H1 (cell line): ENCODE measurements around the gene BPHL. TPM values are rescaled to one million over a fixed set of nuclear protein-coding genes. Genes with fewer than 3 reads are reported as not detected.

Source experiments
- CTCF ChIA-PET: fragments of 300-600 bp; sonication (Branson Sonifier 250); formaldehyde crosslinking; loops from one replicate; lab custom pipeline; 2021; ENCODE audit not compliant: partially characterized antibody; lab: Charles Lee
- POLR2A ChIA-PET: fragments of 300-600 bp; sonication (Branson Sonifier 250); formaldehyde crosslinking; loops from one replicate; lab custom pipeline; 2021; ENCODE audit warnings: inconsistent platforms; ENCODE audit not compliant: partially characterized antibody; lab: Charles Lee
- DNase-seq, 2 experiments: peaks; one replicate each; pipeline versions ENCODE4 v3.0.0 to v3.0.0-alpha.2; 2010 to 2022; ENCODE audit warnings: low spot score in 2 of 2, low read depth in 1 of 2, mixed read lengths in 1 of 2
- FAIRE-seq: peaks from 2 replicates; lab custom pipeline; 2011; peaks lifted over from hg19 to GRCh38; lab: Jason Lieb, UNC
- H2AFZ ChIP-seq: 2 replicates; pipeline ENCODE4 v1.8.1; 2012; ENCODE audit warnings: low read length, inconsistent platforms
- H2AK5ac ChIP-seq: 2 replicates; pipeline ENCODE4 v1.6.1; 2013; ENCODE audit warnings: low read depth, low read length
- H2BK120ac ChIP-seq: replicated peaks from 2 replicates; pipeline ENCODE3; 2013; ENCODE audit warnings: low read depth, low read length, inconsistent platforms
- H2BK12ac ChIP-seq: 2 replicates; pipeline ENCODE4 v1.6.1; 2013; ENCODE audit warnings: low read depth, low read length
- H2BK15ac ChIP-seq: 2 replicates; pipeline ENCODE4 v1.6.1; 2013; ENCODE audit warnings: low read length
- H2BK20ac ChIP-seq: 2 replicates; pipeline ENCODE4 v1.6.1; 2013; ENCODE audit warnings: low read length
- H2BK5ac ChIP-seq: 2 replicates; pipeline ENCODE4 v1.6.1; 2013; ENCODE audit warnings: low read depth, low read length
- H3K14ac ChIP-seq: 2 replicates; pipeline ENCODE4 v1.6.1; 2013; ENCODE audit warnings: inconsistent platforms; ENCODE audit not compliant: insufficient read length
- H3K18ac ChIP-seq: 2 replicates; pipeline ENCODE4 v1.6.1; 2013; ENCODE audit warnings: low read length; ENCODE audit errors: extremely low read depth
- H3K23ac ChIP-seq: 2 replicates; pipeline ENCODE4 v1.6.1; 2013; ENCODE audit warnings: inconsistent platforms; ENCODE audit not compliant: insufficient read length
- H3K23me2 ChIP-seq: 2 replicates; pipeline ENCODE4 v1.6.1; 2013; ENCODE audit warnings: low read depth, low read length
- H3K27ac ChIP-seq: 2 replicates; pipeline ENCODE4 v1.6.1; 2011; ENCODE audit warnings: low read depth, low read length, inconsistent platforms
- H3K27me3 ChIP-seq, 4 experiments: replicated peaks in 1 of 4; 1 replicate in 1 of 4; 2 replicates in 3 of 4; pipeline versions ENCODE4 v1.6.1 to v1.8.1; 2011 to 2013; ENCODE audit warnings: low read length in 3 of 4, mild to moderate bottlenecking in 3 of 4, inconsistent platforms in 2 of 4, mixed read lengths in 2 of 4, moderate library complexity in 1 of 4; ENCODE audit not compliant: control insufficient read depth in 3 of 4, insufficient read depth in 3 of 4; ENCODE audit errors: extremely low read depth in 1 of 4
- H3K36me3 ChIP-seq, 4 experiments: 2 replicates each; pipeline versions ENCODE4 v1.6.1 to v1.8.1; 2011 to 2013; ENCODE audit warnings: mild to moderate bottlenecking in 4 of 4, low read length in 3 of 4, moderate library complexity in 2 of 4, control low read depth in 1 of 4, inconsistent platforms in 1 of 4; ENCODE audit not compliant: insufficient read depth in 4 of 4, control insufficient read depth in 2 of 4
- H3K4ac ChIP-seq: replicated peaks from 2 replicates; pipeline ENCODE3; 2013; ENCODE audit warnings: low read length, low read depth, mixed read lengths, inconsistent platforms; ENCODE audit not compliant: insufficient read length
- H3K4me1 ChIP-seq, 4 experiments: replicated peaks in 1 of 4; 1 replicate in 1 of 4; 2 replicates in 3 of 4; pipeline versions ENCODE4 v1.6.1 to v1.8.1; 2011 to 2013; ENCODE audit warnings: low read length in 3 of 4, inconsistent platforms in 2 of 4, mixed read lengths in 1 of 4; ENCODE audit not compliant: insufficient read depth in 4 of 4, control insufficient read depth in 3 of 4
- H3K4me2 ChIP-seq, 2 experiments: 2 replicates each; pipeline versions ENCODE4 v1.6.1 to v1.8.1; 2011 to 2013; ENCODE audit warnings: low read depth in 2 of 2, low read length in 2 of 2, control low read depth in 1 of 2, inconsistent platforms in 1 of 2, mild to moderate bottlenecking in 1 of 2; ENCODE audit not compliant: insufficient read depth in 1 of 2
- H3K4me3 ChIP-seq, 4 experiments: fragments of 200-600, 300-600 bp in 1 of 4; sonication (generic), shearing (Covaris generic), sonication (Bioruptor Twin) in 1 of 4; 2 replicates each; pipeline versions ENCODE4 v1.5.1 to v1.8.1; 2011 to 2016; ENCODE audit warnings: low read length in 4 of 4, low read depth in 3 of 4, control low read depth in 2 of 4, inconsistent platforms in 2 of 4, mild to moderate bottlenecking in 2 of 4, mixed read lengths in 1 of 4, moderate library complexity in 1 of 4; ENCODE audit not compliant: insufficient read depth in 2 of 4; ENCODE audit errors: extremely low read depth in 1 of 4
- H3K56ac ChIP-seq: replicated peaks from 2 replicates; pipeline ENCODE3; 2013; ENCODE audit warnings: low read depth, mild to moderate bottlenecking, mixed read lengths, low read length, inconsistent platforms; ENCODE audit not compliant: insufficient read length
- H3K79me1 ChIP-seq: 2 replicates; pipeline ENCODE4 v1.6.1; 2013; ENCODE audit warnings: low read depth, low read length, control low read depth
- H3K79me2 ChIP-seq, 2 experiments: 2 replicates each; pipeline versions ENCODE4 v1.6.1 to v1.8.1; 2012 to 2013; ENCODE audit warnings: low read length in 2 of 2, mild to moderate bottlenecking in 2 of 2, inconsistent platforms in 1 of 2; ENCODE audit not compliant: insufficient read depth in 2 of 2, control insufficient read depth in 1 of 2
- H3K9ac ChIP-seq, 4 experiments: replicated peaks in 1 of 4; 1 replicate in 1 of 4; 2 replicates in 3 of 4; pipeline versions ENCODE4 v1.6.1 to v1.8.1; 2011 to 2013; ENCODE audit warnings: low read depth in 3 of 4, low read length in 3 of 4, control low read depth in 2 of 4, mild to moderate bottlenecking in 2 of 4, moderate library complexity in 2 of 4, inconsistent platforms in 1 of 4; ENCODE audit errors: extremely low read depth in 1 of 4
- H3K9me3 ChIP-seq, 2 experiments: 2 replicates each; pipeline versions ENCODE4 v1.6.1 to v1.8.1; 2012 to 2013; ENCODE audit warnings: mild to moderate bottlenecking in 2 of 2, moderate library complexity in 2 of 2, control low read depth in 1 of 2, inconsistent platforms in 1 of 2, low read depth in 1 of 2, low read length in 1 of 2, mixed read lengths in 1 of 2; ENCODE audit not compliant: insufficient read depth in 2 of 2
- H4K20me1 ChIP-seq, 2 experiments: replicated peaks in 1 of 2; 2 replicates each; pipeline versions ENCODE3 to v1.8.1; 2011 to 2013; ENCODE audit warnings: inconsistent platforms in 2 of 2, low read length in 2 of 2, mild to moderate bottlenecking in 1 of 2; ENCODE audit not compliant: insufficient read depth in 2 of 2, control insufficient read depth in 1 of 2
- H4K5ac ChIP-seq: 2 replicates; pipeline ENCODE4 v1.6.1; 2013; ENCODE audit warnings: low read length, low read depth, mixed read lengths, inconsistent platforms; ENCODE audit not compliant: insufficient read length
- H4K8ac ChIP-seq: 2 replicates; pipeline ENCODE4 v1.8.0; 2013; ENCODE audit warnings: mild to moderate bottlenecking, moderate library complexity, low read length, inconsistent platforms; ENCODE audit not compliant: insufficient read depth; ENCODE audit errors: extremely low read depth
- H4K91ac ChIP-seq: replicated peaks from 2 replicates; pipeline ENCODE3; 2013; ENCODE audit warnings: low read length, mixed read lengths, inconsistent platforms; ENCODE audit not compliant: insufficient read length
- CHD1 ChIP-seq: IDR thresholded peaks from 2 replicates; pipeline ENCODE4 v1.6.1; 2012; ENCODE audit warnings: low read depth, low read length, improper control_type of control experiment
- CREB1 ChIP-seq: IDR thresholded peaks from 2 replicates; pipeline ENCODE4 v1.6.1; 2012; ENCODE audit warnings: inconsistent platforms
- EGR1 ChIP-seq: IDR thresholded peaks from 2 replicates; pipeline ENCODE4 v1.6.1; 2011; ENCODE audit warnings: low read depth, low read length, borderline replicate concordance
- JUN ChIP-seq: IDR thresholded peaks from 2 replicates; pipeline ENCODE4 v1.6.1; 2011; ENCODE audit warnings: low read depth, mild to moderate bottlenecking, improper control_type of control experiment, low read length
- KDM1A ChIP-seq: fragments of 200-600, 300-600 bp; sonication (generic); IDR thresholded peaks from 2 replicates; pipeline ENCODE4 v1.7.1; 2016; ENCODE audit warnings: mild to moderate bottlenecking, low read length, borderline replicate concordance
- PHF8 ChIP-seq: fragments of 200-600 bp; sonication (generic); conservative IDR thresholded peaks from 2 replicates; pipeline ENCODE4 v1.7.1; 2012; ENCODE audit warnings: low read depth, mild to moderate bottlenecking, inconsistent platforms, low read length, moderate library complexity
- RFX5 ChIP-seq: IDR thresholded peaks from 2 replicates; pipeline ENCODE4 v1.6.1; 2011; ENCODE audit warnings: low read depth, low read length, improper control_type of control experiment, borderline replicate concordance
- RNF2 ChIP-seq: fragments of 200-900, 300-1000 bp; sonication (generic); IDR thresholded peaks from 2 replicates; pipeline ENCODE4 v1.7.1; 2016; ENCODE audit warnings: borderline replicate concordance, low read depth, mild to moderate bottlenecking, antibody characterized with exemption, low read length; ENCODE audit not compliant: poor library complexity, severe bottlenecking; ENCODE audit errors: missing control alignments
- SIN3A ChIP-seq, 2 experiments: IDR thresholded peaks in 1 of 2; conservative IDR thresholded peaks in 1 of 2; 2 replicates each; pipeline ENCODE4 v1.6.1; 2011 to 2012; ENCODE audit warnings: low read length in 2 of 2, improper control_type of control experiment in 1 of 2, low read depth in 1 of 2, mild to moderate bottlenecking in 1 of 2
- SIRT6 ChIP-seq: IDR thresholded peaks from one replicate; pipeline ENCODE4 v1.7.1; 2012; ENCODE audit warnings: low read length, inconsistent platforms
- TAF7 ChIP-seq: optimal IDR thresholded peaks from 2 replicates; pipeline ENCODE3; 2011; ENCODE audit warnings: low read depth, mild to moderate bottlenecking, inconsistent platforms, low read length, moderate library complexity, borderline replicate concordance
- TEAD4 ChIP-seq: IDR thresholded peaks from 2 replicates; pipeline ENCODE4 v1.6.1; 2012; ENCODE audit warnings: low read depth, low read length, inconsistent platforms, mixed read lengths
- USF2 ChIP-seq: IDR thresholded peaks from 2 replicates; pipeline ENCODE4 v1.6.1; 2011; ENCODE audit warnings: low read length, improper control_type of control experiment
- WGBS, 2 experiments: shearing (Covaris generic) in 1 of 2; methylation state at CpG; one replicate each; pipeline versions ENCODE4 v1.1.6 to v1.1.7; 2013 to 2015; ENCODE audit warnings: low lambda C conversion rate in 2 of 2, mixed read lengths in 2 of 2, inconsistent platforms in 1 of 2, low coverage in 1 of 2, missing lambda C conversion rate in 1 of 2; ENCODE audit not compliant: insufficient replicate concordance in 2 of 2, insufficient coverage in 1 of 2, insufficient read length in 1 of 2; ENCODE audit errors: extremely low coverage in 1 of 2, missing lambda C conversion rate in 1 of 2; 5-methylcytosine and 5-hydroxymethylcytosine counted together
- polyA plus RNA-seq, 7 experiments: library from polyadenylated mRNA; depleted of rRNA in 3 of 7; stranded (reverse) in 5 of 7; unstranded in 2 of 7; fragments of >200 nt in 5 of 7; fragments of 200-250 nt in 2 of 7; gene quantifications; 1 replicate in 5 of 7; 2 replicates in 1 of 7; 4 replicates in 1 of 7; pipeline versions ENCODE4 v1.2.1 to v1.2.3, GENCODE V29; 2011 to 2013; ENCODE audit warnings: missing spikeins in 2 of 7, mixed read lengths in 2 of 7
- total RNA-seq: library from RNA; stranded (reverse); fragmentation: NEBNext Ultra II Directional; extraction: Animal tissue kit (Norgen Biotek cat#: 25700); gene quantifications from 2 replicates; pipeline ENCODE4 v1.2.1, GENCODE V29; 2021

BPHL gene
- total and polyA plus RNA-seq, 2 of the 8 experiments (the other 6 are each of a cell fraction or from before 2014, with no cell fraction given) = 24.4 to 36.4 TPM

- Histone ChIP-seq H2AK5ac (no peak overlapping the region), H3K36me3 (peaks cover 13 to 61% (median 39%) of the 10 kb centered on the region in 4 experiments), H3K9me3 (no peaks in the 10 kb centered on the region), H3K4me1 (peaks cover 2 to 10% (median 3%) of the 10 kb centered on the region in 4 experiments; a peak in 6 of 7 replicates), H3K14ac (no peak overlapping the region), H4K20me1 (no peaks in the 10 kb centered on the region), H4K5ac (no peak overlapping the region), H2BK5ac (no peak overlapping the region), H3K23ac (no peak overlapping the region), H3K4ac (no peak overlapping the region), H2BK15ac (no peak overlapping the region), H2BK20ac (no peak overlapping the region), H3K56ac (no peak overlapping the region), H2AFZ (no peak overlapping the region), H2BK12ac (no peak overlapping the region), H3K9ac (no peak overlapping the region), H3K23me2 (0 out of 2 replicates have a peak, but pooled peaks cover 2% of the 10 kb centered on the region), H3K79me1 (peaks cover 3% of the 10 kb centered on the region), H3K4me2 (no peak overlapping the region), H3K4me3 (no peak overlapping the region), H3K27ac (no peak overlapping the region), H3K79me2 (no peaks in the 10 kb centered on the region), H4K8ac (no peak overlapping the region), H2BK120ac (no peak overlapping the region), H4K91ac (no peak overlapping the region), H3K27me3 (no peaks in the 10 kb centered on the region), H3K18ac (no peak overlapping the region)
- CTCF ChIA-PET = interaction anchor here (0.8 to 1.9 kb wide), 6 partner anchors 9 to 99 kb away, joined by 3 to 11 read pairs (median 5); no protein-coding TSS in a partner anchor
- no peak for FAIRE-seq
- 90% methylated on average over 20 of the region's 20 CpGs; no CpG with 5 or more reads in 1 of the 2 experiments for WGBS, 2 experiments
- POLR2A ChIA-PET = interaction anchor here (1.1 to 7.3 kb wide), 8 partner anchors 9 to 100 kb away, joined by 3 to 56 read pairs (median 6); partner anchors contain the start of gene TUBB2A
- no peak for DNase-seq
- TF ChIP-seq TAF7 (no peak), USF2 (no peak), KDM1A (no peak), SIRT6 (no peak), TEAD4 (no peak), CHD1 (no peak), CREB1 (no peak), PHF8 (no peak), RFX5 (no peak), RNF2 (no peak), JUN (no peak), SIN3A (conservative IDR thresholded peaks at IDR 0.05 in 1 of 2, IDR thresholded peaks at IDR 0.05 in 1 of 2; ENCODE audit: low read depth in 1 of 2, low read length in 2 of 2) (no peak), EGR1 (no peak)
Observed at GRCh38 chr6:3140201-3140600, 21.7 kb downstream of the BPHL start.
